ENCODE results near the gene MZF1.
"Not testable (repeated sequence)": the region's sequence is repeated elsewhere in the genome, so short reads cannot be mapped to it uniquely, and the experiment has no call there.

Gene MZF1

DNA sequence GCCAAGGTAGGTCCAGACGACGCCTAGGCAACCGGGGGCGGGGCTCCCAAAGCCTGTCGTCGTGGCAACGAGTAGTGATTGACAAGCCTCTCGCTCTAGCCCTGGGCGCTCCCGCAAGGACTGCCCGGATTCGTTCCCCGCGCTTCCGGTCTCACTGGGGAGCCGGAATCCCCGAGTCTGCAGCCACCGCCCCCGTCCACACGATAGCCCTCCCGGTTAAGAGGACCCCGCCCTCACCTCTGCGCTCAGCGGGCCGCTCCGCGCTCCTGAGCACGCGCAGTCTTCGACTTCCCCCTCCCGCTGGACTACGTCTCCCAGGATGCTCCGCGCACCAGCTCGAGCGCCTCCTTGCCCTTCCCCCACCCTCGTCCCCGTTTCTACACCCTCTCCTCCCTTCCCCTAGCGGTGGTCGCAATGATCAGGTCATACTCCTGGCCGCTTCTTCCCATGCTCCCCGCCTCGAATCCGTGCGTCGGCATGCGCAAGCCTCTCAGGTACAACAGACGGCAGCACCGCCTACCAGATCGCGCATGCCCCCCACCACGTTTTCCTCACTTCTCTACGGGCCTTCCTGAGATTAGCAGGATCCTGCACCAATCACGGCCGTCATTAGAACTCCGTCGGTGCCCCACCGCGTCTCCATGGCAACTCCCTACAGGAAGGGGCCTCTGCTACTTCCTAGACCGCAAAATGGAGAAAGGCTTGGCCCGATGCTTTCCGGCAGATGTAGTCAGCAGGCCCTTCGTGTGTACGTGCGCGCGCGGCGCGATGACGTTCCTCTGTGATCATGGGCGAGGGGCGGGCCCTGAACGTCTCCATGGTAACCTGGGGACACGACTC, at the start of gene MZF1:
Gene MZF1 (minus strand): TSS at position 518 of the 840 bp plus-strand sequence. CDS start 1,946 bp downstream, outside the sequence.
- no peak for DNase-seq

GRCh38 chr19:58607213-58607612, 34.1 kb upstream of the MZF1 start:
- not testable (repeated sequence) for DNase-seq

DNA sequence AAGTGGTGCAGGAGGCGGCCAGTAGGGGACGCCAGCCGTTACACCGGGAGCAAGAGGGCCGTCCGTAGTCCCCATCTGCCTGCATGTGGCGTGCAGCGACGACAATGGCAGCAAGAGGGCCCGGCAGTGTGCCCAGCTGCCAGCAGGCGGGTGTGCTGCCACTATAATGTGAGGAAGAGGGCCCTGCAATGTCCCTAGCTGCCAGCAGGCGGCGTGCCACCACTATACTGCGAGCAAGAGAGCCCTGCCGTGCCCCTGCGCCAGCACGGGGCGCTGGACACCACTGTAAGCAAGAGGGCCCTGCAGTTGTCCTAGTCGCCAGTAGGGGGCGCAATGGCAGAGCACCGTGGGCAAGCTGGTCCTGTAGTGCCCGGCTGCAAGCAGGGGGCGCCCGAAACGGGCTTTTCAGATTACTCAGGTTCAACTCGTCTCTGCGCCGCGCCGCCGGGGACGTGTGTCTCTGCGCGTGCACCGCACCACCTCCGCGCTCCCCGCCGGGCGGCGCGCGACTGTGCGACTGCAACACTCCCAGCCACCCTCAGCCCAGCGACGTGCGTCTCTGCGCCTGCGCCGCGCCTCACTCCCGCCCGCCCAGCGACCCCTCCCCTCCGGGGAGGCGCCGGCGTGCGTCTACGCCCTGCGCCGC, 33.2 kb upstream of the MZF1 start:
- DNase-seq, result not testable (repeated sequence)

DNA sequence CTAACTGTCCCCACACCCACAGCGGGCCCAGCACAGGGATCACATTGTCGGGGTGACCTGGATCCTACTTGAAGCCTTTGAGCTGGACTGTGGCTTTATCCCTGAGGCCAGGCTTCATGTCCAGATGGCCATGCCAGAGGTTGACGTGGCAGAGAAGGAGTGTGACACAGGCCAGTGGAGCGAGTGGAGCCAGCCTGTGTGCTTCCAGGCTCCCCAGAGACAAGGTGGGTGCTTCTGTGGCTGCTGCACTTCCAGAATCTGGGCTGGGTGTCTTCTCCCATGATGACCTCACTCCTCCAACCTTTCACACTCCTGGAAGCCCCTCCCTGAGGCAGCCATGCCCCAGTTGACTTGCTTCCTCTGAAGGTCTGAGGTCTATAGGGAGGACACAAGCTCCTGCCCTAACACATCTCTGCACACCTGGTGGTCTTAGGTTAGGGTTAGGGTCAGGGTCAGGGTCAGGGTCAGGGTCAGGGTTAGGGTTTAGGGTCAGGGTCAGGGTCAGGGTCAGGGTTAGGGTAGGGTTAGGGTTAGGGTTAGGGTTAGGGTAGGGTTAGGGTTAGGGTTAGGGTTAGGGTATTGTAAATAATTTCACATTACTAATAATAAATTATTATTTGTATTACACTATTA, 13.1 kb upstream of the MZF1 start:
- no peak for DNase-seq

DNA sequence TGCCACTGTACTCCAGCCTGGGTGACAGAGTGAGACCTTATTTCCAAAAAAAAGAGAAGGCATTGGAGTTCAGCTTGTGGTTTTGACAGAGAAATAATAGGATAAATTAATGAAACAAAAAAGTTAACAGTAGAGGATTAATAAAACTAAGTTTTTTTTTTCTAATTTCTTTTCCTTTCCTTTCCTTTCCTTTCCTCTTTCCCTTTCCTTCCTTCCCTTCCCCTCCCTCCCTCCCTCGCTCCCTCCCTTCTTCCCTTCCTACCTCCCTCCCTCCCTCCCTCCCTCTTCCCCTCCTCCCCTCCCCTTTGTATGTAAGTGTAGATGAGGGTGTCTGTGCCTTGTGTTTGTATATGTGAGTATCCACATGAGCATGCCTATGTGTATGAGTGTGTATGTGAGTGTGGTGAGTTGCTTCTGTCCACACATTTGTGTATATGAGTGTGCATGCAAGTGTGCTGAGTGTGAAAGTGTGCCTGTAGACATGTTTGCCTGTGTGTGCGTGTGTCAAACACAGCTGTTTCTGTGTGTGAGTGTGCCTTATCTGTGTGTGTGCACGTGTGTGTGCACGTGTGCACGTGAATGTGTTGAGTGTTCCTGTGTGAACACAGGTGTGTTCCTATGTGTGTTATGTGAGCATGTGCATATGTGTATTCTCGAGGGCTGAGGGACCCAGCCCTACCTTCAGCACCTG, 12.5 kb upstream of the MZF1 start:
- DNase-seq, result no peak

- no peak for DNase-seq
Observed at GRCh38 chr19:58584498-58585441, 11.6 kb upstream of the MZF1 start.

DNA sequence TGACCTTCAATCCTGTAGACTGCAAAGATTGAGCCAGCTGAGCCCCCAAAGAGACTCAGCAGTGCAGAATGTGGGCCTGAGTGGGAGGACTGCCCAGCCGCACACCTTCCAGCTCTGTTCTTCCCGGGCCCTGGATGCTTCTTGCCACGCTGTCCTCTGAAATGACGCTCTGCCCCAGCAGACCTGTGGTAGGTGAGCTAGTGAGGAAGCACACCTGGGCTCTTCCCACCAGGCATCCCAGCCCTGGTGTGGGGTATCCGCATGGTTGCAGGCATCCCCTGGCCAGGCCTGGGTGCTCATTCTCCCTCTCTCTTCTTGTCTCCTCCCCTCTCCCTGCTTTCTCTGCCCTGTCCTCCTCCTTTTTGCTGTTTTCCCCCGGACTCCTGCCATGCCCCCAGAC, 9.8 kb upstream of the MZF1 start:
- no peak for DNase-seq

DNA sequence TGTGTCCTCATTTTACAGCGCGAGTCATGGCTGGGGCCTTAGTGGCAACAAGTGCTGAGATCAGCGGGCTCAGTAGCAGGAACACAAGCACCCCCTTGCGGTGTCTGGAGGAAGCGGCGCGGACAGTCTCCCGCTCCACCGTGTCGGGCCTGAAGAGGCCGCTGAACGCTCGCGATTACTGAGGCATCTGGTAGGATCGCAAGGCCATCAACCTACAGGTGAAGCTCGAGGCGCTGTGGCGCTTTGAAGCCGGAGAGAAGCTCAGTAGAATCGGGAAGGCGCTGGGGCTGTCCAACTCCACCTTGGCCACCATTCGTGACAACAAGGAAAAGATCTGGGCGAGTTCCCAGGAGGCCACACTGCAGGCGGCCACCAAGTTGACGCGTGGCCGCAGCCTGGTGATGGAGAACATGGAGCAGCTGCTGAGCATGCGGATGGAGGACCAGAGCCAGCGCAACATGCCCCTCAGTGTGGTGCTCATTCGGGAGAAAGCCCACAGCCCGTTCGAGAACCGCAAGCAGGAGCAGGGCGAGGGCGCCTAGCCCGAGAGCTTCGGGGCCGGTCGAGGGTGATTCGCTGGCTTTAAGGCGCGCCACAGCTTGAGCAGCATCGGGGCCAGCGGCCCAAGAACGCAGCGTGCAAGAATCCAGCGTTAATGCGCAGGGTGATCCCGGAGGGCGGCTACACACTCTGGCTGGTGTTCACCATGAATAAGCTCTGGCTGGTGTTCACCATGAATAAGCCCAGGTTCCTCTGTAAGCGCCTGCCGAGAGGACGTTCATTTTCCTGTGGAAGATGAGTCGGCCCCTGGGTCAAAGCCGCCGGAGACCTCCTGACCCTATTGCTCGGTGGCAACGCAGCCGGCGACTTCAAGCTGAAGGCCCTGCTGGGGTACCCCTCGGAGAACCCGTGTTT, 8.3 kb upstream of the MZF1 start:
- DNase-seq, result no peak

GRCh38 chr19:58579473-58580142, 6.5 kb upstream of the MZF1 start:
- DNase-seq, result no peak

DNA sequence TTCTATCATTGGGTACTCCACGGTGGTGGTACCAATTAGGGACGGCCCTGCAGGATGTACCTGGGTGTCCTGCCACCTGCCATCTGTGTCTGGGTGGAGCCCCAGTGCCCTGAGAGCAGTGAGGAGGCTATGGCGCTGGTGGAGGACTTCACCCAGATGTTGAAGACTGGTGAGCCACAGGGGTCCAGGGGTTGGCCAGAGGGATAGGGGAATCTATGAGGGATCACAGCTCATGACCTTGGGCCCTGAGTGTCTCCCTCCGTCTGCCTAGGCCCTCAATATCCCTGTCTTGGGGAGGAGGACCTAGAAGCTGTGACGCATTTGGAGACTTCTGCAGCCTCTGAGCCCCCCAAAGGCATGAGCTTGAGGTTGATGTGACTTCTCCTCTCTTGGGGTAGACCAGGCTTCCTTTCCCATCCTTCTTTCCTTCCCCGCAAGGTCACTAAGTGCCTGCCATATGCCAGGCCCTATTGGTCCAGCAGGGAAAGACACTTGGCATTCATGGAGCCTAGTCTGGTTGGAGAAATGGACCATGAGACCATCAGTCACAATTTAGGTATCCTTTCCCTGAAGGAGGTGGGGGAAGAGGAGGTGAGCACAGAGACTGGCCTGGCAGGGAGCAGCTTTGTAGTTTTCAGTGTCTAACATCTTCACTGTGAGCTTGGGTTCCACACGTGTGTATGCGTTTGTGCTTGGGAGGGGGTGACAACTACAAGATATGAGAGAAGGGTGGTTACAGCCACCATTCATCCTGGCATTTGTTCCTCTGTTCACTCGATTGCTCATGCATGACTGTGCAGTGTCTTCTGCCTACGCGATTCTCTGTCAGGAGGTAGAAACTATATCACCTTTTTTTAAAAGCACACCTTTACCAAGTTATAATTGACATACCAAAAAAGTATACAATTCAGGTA, 5.1 kb upstream of the MZF1 start:
- no peak for DNase-seq

DNA sequence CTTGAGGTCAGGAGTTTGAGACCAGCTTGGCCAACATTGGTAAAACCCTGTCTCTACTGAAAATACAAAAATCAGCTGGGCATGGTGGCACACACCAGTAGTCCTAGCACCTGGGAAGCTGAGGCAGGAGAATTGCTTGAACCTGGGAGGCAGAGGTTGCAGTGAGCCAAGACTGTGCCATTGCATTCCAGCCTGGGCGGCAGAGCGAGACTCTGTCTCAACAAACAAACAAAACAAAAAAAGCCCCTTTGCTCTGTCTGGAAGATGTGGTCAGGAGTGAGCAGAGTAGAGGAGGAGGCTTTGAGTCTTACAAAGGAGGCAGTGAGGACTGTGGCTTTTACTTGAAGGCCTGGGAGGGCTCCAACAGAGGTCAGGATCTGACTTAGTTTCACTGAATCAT, 4.4 kb upstream of the MZF1 start:
- not testable (repeated sequence) for DNase-seq

GRCh38 chr19:58575183-58576041, 2.3 kb upstream of the MZF1 start:
- no peak for DNase-seq

GRCh38 chr19:58573658-58574164, 576 bp upstream of the MZF1 start:
- DNase-seq, result no peak

DNA sequence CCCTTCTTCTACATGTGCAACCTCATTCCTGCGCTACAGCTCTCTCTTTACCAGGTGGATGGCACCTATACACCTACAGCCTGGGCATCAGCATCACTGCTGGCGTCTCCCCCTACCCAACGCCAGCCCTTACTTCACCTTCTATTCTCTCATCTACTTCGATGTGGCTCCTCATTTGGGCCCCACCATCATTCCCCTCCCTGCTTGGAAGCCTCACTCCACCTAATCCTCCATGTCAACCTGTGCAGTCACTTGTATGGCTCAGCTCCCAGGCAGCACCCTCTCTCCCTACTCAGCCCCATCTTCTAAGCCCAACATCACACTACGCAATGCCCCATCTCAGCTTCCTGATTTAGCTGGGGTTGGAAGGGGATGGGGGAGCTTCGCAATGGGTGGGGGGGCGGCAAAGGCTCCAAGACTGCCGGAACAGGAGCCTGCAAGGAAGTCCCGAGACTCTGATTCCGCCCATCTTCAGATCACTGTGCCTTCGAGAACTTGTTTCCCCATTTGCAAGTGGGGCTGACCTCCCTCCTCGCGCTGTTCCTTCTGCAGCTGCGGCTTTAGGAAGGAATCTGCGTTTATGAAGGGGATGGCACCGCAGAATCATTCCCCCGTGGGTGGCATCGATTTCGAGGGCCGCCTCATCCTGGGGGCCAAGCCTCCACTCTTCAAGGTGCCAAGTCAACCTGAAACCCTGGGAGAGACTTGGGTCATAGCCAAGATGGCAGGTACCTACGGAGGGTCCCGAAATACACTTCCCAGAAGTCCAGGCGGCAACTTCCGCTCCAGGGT, 913 bp downstream of the MZF1 start:
- no peak for DNase-seq

DNA sequence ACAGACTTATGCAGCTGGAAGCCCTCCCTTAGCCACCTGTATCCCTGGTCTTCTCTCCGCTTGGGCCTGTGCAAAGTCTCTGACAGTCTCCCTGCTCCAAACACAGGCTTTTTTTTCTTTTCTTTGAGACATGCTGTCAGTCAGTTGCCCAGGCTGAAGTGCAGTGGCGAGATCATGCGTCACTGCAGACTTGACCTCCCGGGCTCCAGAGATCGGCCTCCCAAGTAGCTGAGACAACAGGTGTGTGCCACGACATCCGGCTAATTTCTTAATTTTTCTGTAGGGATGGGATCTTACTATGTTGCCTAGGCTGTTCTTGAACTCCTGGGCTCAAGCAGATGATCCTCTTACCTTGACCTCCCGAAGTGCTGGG, 1.6 kb downstream of the MZF1 start:
- no peak for DNase-seq

GRCh38 chr19:58570770-58571574, 2.2 kb downstream of the MZF1 start:
- DNase-seq, result no peak
